SJCRH30 (cell line): ENCODE data around the gene SNX27. TPM values are rescaled to one million over a fixed set of nuclear protein-coding genes. Genes with fewer than 3 reads are reported as not detected.
"Not testable (repeated sequence)": the region's sequence is repeated elsewhere in the genome, so short reads cannot be mapped to it uniquely, and the experiment has no call there.

Experiments used
- DNase-seq, 2 experiments: peaks; one replicate each; pipeline ENCODE4 v3.0.0-alpha.2; 2015 to 2020
- H3K27ac ChIP-seq: fragments of 250-450 bp; sonication (Bioruptor Pico); 2 replicates; pipeline ENCODE4 v1.5.1; 2020; ENCODE audit warnings: mild to moderate bottlenecking, moderate library complexity
- H3K27me3 ChIP-seq: fragments of 250-450 bp; sonication (Bioruptor Pico); 2 replicates; pipeline ENCODE4 v1.5.1; 2020; ENCODE audit warnings: mild to moderate bottlenecking, moderate library complexity
- H3K36me3 ChIP-seq: fragments of 250-450 bp; sonication (Bioruptor Pico); 2 replicates; pipeline ENCODE4 v1.5.1; 2020; ENCODE audit warnings: mild to moderate bottlenecking, moderate library complexity
- H3K4me1 ChIP-seq: fragments of 250-450 bp; sonication (Bioruptor Pico); 2 replicates; pipeline ENCODE4 v1.5.1; 2020; ENCODE audit warnings: mild to moderate bottlenecking, moderate library complexity
- H3K4me3 ChIP-seq: fragments of 250-450 bp; sonication (Bioruptor Pico); 2 replicates; pipeline ENCODE4 v1.5.1; 2020; ENCODE audit warnings: mild to moderate bottlenecking, moderate library complexity
- H3K9me3 ChIP-seq: fragments of 250-450 bp; sonication (Bioruptor Pico); replicated peaks from 2 replicates; pipeline ENCODE4 v1.5.1; 2020; ENCODE audit warnings: mild to moderate bottlenecking, moderate library complexity
- total RNA-seq: library from RNA; depleted of rRNA; stranded (reverse); fragments of >200 nt; shearing (Covaris generic); gene quantifications from 2 replicates; pipeline ENCODE4 v1.2.3, GENCODE V29; 2014

SNX27 gene
- total RNA-seq, 1 experiment from 2014 or later = 28.9 TPM

- no peak overlapping the region; the same call in 1 of the 2 replicates for H3K27ac ChIP-seq
- H3K36me3 ChIP-seq = no peaks in the 10 kb centered on the region
- no peak for DNase-seq
- H3K4me1 ChIP-seq = peaks cover 10% of the 10 kb centered on the region
- no peaks in the 10 kb centered on the region for H3K27me3 ChIP-seq
- H3K9me3 ChIP-seq = no peaks in the 10 kb centered on the region
- peak overlapping the region; percentile 90 for H3K4me3 ChIP-seq
Observed at GRCh38 chr1:151613282-151613780, 1.5 kb downstream of the SNX27 start.

- no peak for DNase-seq
- Histone ChIP-seq H3K27ac (no peak overlapping the region), H3K4me1 (peaks cover 10% of the 10 kb centered on the region)
Observed at GRCh38 chr1:151615711-151616504, 4.1 kb downstream of the SNX27 start.

GRCh38 chr1:151616505-151616849, 4.6 kb downstream of the SNX27 start:
- DNase-seq = no peak
- no peak overlapping the region for H3K27ac ChIP-seq
- peaks cover 4% of the 10 kb centered on the region for H3K4me1 ChIP-seq
- no peaks in the 10 kb centered on the region for H3K27me3 ChIP-seq
- H3K4me3 ChIP-seq = no peak overlapping the region
- H3K9me3 ChIP-seq = no peaks in the 10 kb centered on the region
- H3K36me3 ChIP-seq = no peaks in the 10 kb centered on the region

More at GRCh38 chr1:151615711-151616504, 4.1 kb downstream of the SNX27 start:
- no peaks in the 10 kb centered on the region for H3K9me3 ChIP-seq
- H3K27me3 ChIP-seq = no peaks in the 10 kb centered on the region
- H3K4me3 ChIP-seq = no peak overlapping the region
- H3K36me3 ChIP-seq = no peaks in the 10 kb centered on the region

- DNase-seq = no peak
- no peaks in the 10 kb centered on the region for H3K27me3 ChIP-seq
- H3K36me3 ChIP-seq = no peaks in the 10 kb centered on the region
- H3K9me3 ChIP-seq = no peaks in the 10 kb centered on the region
- H3K4me3 ChIP-seq = no peak overlapping the region
- no peak overlapping the region for H3K27ac ChIP-seq
- H3K4me1 ChIP-seq = peaks cover 4% of the 10 kb centered on the region
Observed at GRCh38 chr1:151618003-151618402, 6.2 kb downstream of the SNX27 start.

GRCh38 chr1:151618470-151618869, 6.6 kb downstream of the SNX27 start:
- no peak for DNase-seq
- peaks cover 1% of the 10 kb centered on the region for H3K4me1 ChIP-seq
- H3K27me3 ChIP-seq = no peaks in the 10 kb centered on the region
- no peak overlapping the region for H3K4me3 ChIP-seq
- H3K27ac ChIP-seq = no peak overlapping the region
- no peaks in the 10 kb centered on the region for H3K9me3 ChIP-seq
- H3K36me3 ChIP-seq = no peaks in the 10 kb centered on the region

- H3K36me3 ChIP-seq, H3K4me1 ChIP-seq, DNase-seq, H3K27me3 ChIP-seq, H3K9me3 ChIP-seq, H3K4me3 ChIP-seq, H3K27ac ChIP-seq: not testable (repeated sequence)
Observed at GRCh38 chr1:151618996-151619395, 7.1 kb downstream of the SNX27 start.

GRCh38 chr1:151619489-151620093, 7.7 kb downstream of the SNX27 start:
- DNase-seq = no peak
- Histone ChIP-seq H3K27me3 (no peaks in the 10 kb centered on the region), H3K27ac (no peak overlapping the region), H3K9me3 (no peaks in the 10 kb centered on the region), H3K36me3 (no peaks in the 10 kb centered on the region), H3K4me3 (no peak overlapping the region), H3K4me1 (no peaks in the 10 kb centered on the region; the same call in 1 of the 2 replicates)

GRCh38 chr1:151620286-151620685, 8.4 kb downstream of the SNX27 start:
- no peaks in the 10 kb centered on the region for H3K27me3 ChIP-seq
- no peaks in the 10 kb centered on the region; the same call in 1 of the 2 replicates for H3K4me1 ChIP-seq
- H3K27ac ChIP-seq = no peak overlapping the region
- H3K9me3 ChIP-seq = no peaks in the 10 kb centered on the region
- H3K4me3 ChIP-seq = no peak overlapping the region
- H3K36me3 ChIP-seq = no peaks in the 10 kb centered on the region
- no peak for DNase-seq

GRCh38 chr1:151621351-151621750, 9.5 kb downstream of the SNX27 start:
- no peak for DNase-seq
- Histone ChIP-seq H3K27ac (no peak overlapping the region), H3K27me3 (no peaks in the 10 kb centered on the region)

GRCh38 chr1:151624783-151625182, 12.9 kb downstream of the SNX27 start:
- Histone ChIP-seq H3K9me3 (no peaks in the 10 kb centered on the region), H3K27me3 (no peaks in the 10 kb centered on the region), H3K4me3 (no peak overlapping the region), H3K36me3 (no peaks in the 10 kb centered on the region), H3K4me1 (no peaks in the 10 kb centered on the region; the same call in 1 of the 2 replicates), H3K27ac (no peak overlapping the region)
- no peak for DNase-seq

More at GRCh38 chr1:151621351-151621750, 9.5 kb downstream of the SNX27 start:
- no peaks in the 10 kb centered on the region; the same call in 1 of the 2 replicates for H3K4me1 ChIP-seq
- H3K4me3 ChIP-seq = no peak overlapping the region
- no peaks in the 10 kb centered on the region for H3K36me3 ChIP-seq
- no peaks in the 10 kb centered on the region for H3K9me3 ChIP-seq

- DNase-seq = no peak
- Histone ChIP-seq H3K27ac (no peak overlapping the region), H3K36me3 (no peaks in the 10 kb centered on the region), H3K4me1 (no peaks in the 10 kb centered on the region), H3K27me3 (no peaks in the 10 kb centered on the region), H3K4me3 (no peak overlapping the region), H3K9me3 (no peaks in the 10 kb centered on the region)
Observed at GRCh38 chr1:151626740-151627334, 15.0 kb downstream of the SNX27 start.

- Histone ChIP-seq H3K36me3 (no peaks in the 10 kb centered on the region; the same call in 1 of the 2 replicates), H3K27ac (no peak overlapping the region), H3K4me1 (no peaks in the 10 kb centered on the region), H3K9me3 (no peaks in the 10 kb centered on the region), H3K27me3 (no peaks in the 10 kb centered on the region), H3K4me3 (no peak overlapping the region)
- no peak for DNase-seq
Observed at GRCh38 chr1:151629278-151629677, 17.4 kb downstream of the SNX27 start.

GRCh38 chr1:151635479-151636072, 23.7 kb downstream of the SNX27 start:
- no peaks in the 10 kb centered on the region for H3K27me3 ChIP-seq
- no peak for DNase-seq
- H3K36me3 ChIP-seq = no peaks in the 10 kb centered on the region; the same call in 1 of the 2 replicates
- peaks cover 8% of the 10 kb centered on the region; the same call in 1 of the 2 replicates for H3K4me1 ChIP-seq
- no peak overlapping the region for H3K27ac ChIP-seq
- H3K9me3 ChIP-seq = no peaks in the 10 kb centered on the region; the same call in 1 of the 2 replicates
- no peak overlapping the region for H3K4me3 ChIP-seq

- Histone ChIP-seq H3K36me3 (peaks cover 6% of the 10 kb centered on the region), H3K27me3 (no peaks in the 10 kb centered on the region), H3K4me1 (peaks cover 8% of the 10 kb centered on the region; the same call in 1 of the 2 replicates), H3K9me3 (no peaks in the 10 kb centered on the region; the same call in 1 of the 2 replicates), H3K27ac (no peak overlapping the region), H3K4me3 (no peak overlapping the region)
- no peak for DNase-seq
Observed at GRCh38 chr1:151638074-151638775, 26.4 kb downstream of the SNX27 start.
